ENCODE measurements around the gene LRRC26. TPM values are rescaled to one million over a fixed set of nuclear protein-coding genes. Genes with fewer than 3 reads are reported as not detected.

LRRC26 gene
- total and polyA plus RNA-seq, 2 of the 13 experiments (the other 11 are each of a cell fraction or from before 2014, with no cell fraction given): not detected

DNA sequence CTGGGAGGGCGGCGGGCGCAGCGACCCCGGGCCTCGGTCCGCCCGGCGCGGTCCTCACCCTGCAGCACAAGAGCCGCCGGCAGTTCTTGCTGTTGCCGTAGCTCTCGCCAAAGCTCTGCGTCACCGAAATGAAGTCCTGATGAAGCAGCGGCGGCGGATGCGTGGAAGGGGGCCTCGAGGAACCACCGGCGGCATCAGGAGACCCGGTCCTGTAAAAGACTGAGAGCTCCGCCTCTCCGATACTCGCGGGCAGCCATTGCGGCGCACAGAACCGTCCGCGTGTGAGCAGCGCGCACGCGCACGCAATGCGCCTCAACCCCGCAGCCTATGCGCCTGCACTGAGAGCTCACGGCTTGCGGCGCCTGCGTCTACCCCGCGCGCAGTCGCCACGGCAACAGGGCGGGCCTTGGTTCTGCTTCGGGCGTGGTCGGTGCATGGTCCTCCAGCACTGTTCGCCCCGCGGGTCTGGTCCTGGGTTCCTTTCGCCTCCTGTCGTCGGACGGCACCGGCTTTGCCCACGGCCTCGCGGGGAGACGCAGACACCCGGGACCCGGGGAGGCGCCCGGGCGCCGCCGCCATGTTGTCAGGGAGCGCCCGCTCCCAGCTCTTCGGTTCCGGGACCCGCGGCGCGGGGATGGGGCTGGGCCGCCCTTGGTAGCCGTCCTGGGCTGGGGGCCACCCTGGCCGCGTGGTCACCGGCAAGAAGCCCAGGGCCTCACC lies 40.2 kb downstream of the LRRC26 start (continued):
- TF ChIP-seq, protein P1, sequence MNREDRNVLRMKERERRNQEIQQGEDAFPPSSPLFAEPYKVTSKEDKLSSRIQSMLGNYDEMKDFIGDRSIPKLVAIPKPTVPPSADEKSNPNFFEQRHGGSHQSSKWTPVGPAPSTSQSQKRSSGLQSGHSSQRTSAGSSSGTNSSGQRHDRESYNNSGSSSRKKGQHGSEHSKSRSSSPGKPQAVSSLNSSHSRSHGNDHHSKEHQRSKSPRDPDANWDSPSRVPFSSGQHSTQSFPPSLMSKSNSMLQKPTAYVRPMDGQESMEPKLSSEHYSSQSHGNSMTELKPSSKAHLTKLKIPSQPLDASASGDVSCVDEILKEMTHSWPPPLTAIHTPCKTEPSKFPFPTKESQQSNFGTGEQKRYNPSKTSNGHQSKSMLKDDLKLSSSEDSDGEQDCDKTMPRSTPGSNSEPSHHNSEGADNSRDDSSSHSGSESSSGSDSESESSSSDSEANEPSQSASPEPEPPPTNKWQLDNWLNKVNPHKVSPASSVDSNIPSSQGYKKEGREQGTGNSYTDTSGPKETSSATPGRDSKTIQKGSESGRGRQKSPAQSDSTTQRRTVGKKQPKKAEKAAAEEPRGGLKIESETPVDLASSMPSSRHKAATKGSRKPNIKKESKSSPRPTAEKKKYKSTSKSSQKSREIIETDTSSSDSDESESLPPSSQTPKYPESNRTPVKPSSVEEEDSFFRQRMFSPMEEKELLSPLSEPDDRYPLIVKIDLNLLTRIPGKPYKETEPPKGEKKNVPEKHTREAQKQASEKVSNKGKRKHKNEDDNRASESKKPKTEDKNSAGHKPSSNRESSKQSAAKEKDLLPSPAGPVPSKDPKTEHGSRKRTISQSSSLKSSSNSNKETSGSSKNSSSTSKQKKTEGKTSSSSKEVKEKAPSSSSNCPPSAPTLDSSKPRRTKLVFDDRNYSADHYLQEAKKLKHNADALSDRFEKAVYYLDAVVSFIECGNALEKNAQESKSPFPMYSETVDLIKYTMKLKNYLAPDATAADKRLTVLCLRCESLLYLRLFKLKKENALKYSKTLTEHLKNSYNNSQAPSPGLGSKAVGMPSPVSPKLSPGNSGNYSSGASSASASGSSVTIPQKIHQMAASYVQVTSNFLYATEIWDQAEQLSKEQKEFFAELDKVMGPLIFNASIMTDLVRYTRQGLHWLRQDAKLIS (CRISPR knock-in tag; IDR thresholded peaks at IDR 0.05): no peak
- TF ChIP-seq ZKSCAN1 (IDR thresholded peaks at IDR 0.05; ENCODE audit: low read length) (no peak), ZNF432 (CRISPR knock-in tag; IDR thresholded peaks at IDR 0.05; ENCODE audit: borderline replicate concordance) (no peak), THAP11 (CRISPR knock-in tag; IDR thresholded peaks at IDR 0.05) (peak; percentile 80), SRSF9 (IDR thresholded peaks at IDR 0.05; ENCODE audit: borderline replicate concordance, insufficient read depth, low read depth, low read length, poor library complexity, severe bottlenecking) (no peak), JUN (CRISPR knock-in tag; IDR thresholded peaks at IDR 0.05) (no peak), WIZ (CRISPR knock-in tag; IDR thresholded peaks at IDR 0.05) (no peak), ZNF20 (CRISPR knock-in tag; IDR thresholded peaks at IDR 0.05) (0 out of 2 replicates have a peak, but pooled peaks have one; percentile 45), ZNF777 (CRISPR knock-in tag; IDR thresholded peaks at IDR 0.05) (peak; percentile 88), SP1 (IDR thresholded peaks at IDR 0.05) (no peak), SP1 (CRISPR knock-in tag; IDR thresholded peaks at IDR 0.05) (peak; percentile 61; the same call in 1 of the 2 replicates), ZNF510 (CRISPR knock-in tag; IDR thresholded peaks at IDR 0.05; ENCODE audit: low read depth) (no peak), EHMT2 (IDR thresholded peaks at IDR 0.05; ENCODE audit: borderline replicate concordance, low read depth, low read length) (no peak), ZMYM4 (CRISPR knock-in tag; IDR thresholded peaks at IDR 0.05) (no peak; the same call in none of the 2 replicates), CCDC6 (CRISPR knock-in tag; IDR thresholded peaks at IDR 0.05) (no peak; the same call in 1 of the 2 replicates), ZNF709 (CRISPR knock-in tag; IDR thresholded peaks at IDR 0.05) (no peak; the same call in 1 of the 2 replicates), ZNF121 (CRISPR knock-in tag; IDR thresholded peaks at IDR 0.05) (no peak; the same call in 1 of the 2 replicates), TOE1 (CRISPR knock-in tag; IDR thresholded peaks at IDR 0.05) (no peak), FOXK1 (CRISPR knock-in tag; IDR thresholded peaks at IDR 0.05; ENCODE audit: borderline replicate concordance, low read depth) (0 out of 2 replicates have a peak, but pooled peaks have one; percentile 34), MAFF (IDR thresholded peaks at IDR 0.05; ENCODE audit: low read depth, low read length) (no peak)
- TF ChIP-seq, protein P2, sequence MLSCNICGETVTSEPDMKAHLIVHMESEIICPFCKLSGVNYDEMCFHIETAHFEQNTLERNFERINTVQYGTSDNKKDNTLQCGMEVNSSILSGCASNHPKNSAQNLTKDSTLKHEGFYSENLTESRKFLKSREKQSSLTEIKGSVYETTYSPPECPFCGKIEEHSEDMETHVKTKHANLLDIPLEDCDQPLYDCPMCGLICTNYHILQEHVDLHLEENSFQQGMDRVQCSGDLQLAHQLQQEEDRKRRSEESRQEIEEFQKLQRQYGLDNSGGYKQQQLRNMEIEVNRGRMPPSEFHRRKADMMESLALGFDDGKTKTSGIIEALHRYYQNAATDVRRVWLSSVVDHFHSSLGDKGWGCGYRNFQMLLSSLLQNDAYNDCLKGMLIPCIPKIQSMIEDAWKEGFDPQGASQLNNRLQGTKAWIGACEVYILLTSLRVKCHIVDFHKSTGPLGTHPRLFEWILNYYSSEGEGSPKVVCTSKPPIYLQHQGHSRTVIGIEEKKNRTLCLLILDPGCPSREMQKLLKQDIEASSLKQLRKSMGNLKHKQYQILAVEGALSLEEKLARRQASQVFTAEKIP (CRISPR knock-in tag; IDR thresholded peaks at IDR 0.05; ENCODE audit: borderline replicate concordance): no peak
- TF ChIP-seq, protein P3, sequence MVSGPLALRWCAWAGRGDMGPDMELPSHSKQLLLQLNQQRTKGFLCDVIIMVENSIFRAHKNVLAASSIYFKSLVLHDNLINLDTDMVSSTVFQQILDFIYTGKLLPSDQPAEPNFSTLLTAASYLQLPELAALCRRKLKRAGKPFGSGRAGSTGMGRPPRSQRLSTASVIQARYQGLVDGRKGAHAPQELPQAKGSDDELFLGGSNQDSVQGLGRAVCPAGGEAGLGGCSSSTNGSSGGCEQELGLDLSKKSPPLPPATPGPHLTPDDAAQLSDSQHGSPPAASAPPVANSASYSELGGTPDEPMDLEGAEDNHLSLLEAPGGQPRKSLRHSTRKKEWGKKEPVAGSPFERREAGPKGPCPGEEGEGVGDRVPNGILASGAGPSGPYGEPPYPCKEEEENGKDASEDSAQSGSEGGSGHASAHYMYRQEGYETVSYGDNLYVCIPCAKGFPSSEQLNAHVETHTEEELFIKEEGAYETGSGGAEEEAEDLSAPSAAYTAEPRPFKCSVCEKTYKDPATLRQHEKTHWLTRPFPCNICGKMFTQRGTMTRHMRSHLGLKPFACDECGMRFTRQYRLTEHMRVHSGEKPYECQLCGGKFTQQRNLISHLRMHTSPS (CRISPR knock-in tag; IDR thresholded peaks at IDR 0.05; ENCODE audit: low read depth): peak; percentile 38; the same call in 1 of the 2 replicates
- TF ChIP-seq, protein P4, sequence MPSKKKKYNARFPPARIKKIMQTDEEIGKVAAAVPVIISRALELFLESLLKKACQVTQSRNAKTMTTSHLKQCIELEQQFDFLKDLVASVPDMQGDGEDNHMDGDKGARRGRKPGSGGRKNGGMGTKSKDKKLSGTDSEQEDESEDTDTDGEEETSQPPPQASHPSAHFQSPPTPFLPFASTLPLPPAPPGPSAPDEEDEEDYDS (CRISPR knock-in tag; IDR thresholded peaks at IDR 0.05): peak; percentile 84; the same call in 1 of the 2 replicates

Measured in HepG2 (cell line).